HL-60/S4 treated with phorbol 12-myristate 13-acetate at 8.2 ng/mL for 4 days and 3 days (cell line): ENCODE data around the gene NELFA.

Source experiments
- in situ Hi-C: fragments of 300-500 bp; cut with MboI; formaldehyde crosslinking; loops from 2 replicates; pipeline ENCODE4 v1.15.0; 2022; ENCODE audit warnings: low sequenced_read_pairs

Gene NELFA

DNA sequence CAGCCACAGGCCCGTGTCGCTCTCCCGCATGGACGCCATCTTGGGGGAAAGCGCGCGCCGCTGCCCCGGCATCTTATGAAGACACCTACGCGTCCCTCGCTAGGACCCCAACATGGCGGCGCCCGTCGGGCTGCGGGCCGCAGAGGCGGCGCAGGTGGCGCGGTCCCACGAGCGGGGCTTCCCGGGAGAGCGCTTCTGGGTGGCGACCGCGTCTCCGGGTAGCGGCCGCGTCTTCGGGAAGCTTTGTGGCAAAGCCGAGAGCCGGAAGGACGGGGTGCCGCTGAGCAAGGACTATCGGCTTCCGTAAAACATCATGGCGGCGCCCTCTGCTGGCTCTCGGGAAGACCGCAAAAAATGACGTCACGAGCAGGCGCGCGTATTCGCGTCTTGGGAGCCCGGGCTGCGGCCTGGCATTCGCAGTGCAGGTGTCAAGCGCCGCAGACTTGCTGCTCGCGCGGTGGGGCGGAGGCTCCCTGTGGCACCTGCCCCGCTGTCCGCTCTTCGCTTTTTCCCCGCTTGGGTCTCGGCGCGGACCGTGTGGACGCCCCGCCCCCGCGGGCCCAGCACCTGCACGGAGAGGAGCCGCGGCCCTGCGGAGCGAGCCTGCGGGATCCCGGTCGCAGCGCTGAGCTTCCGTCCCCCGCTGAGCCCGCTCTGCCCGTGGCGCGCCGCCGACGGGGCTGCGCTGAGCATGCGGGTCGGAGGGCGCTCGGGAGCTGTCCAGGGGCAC is at the start of gene NELFA:
TSS of gene NELFA (minus strand) at position 54 of the 730 bp plus-strand sequence. CDS start at position 39, 15 bp downstream.
- in situ Hi-C loops = no loop called here

DNA sequence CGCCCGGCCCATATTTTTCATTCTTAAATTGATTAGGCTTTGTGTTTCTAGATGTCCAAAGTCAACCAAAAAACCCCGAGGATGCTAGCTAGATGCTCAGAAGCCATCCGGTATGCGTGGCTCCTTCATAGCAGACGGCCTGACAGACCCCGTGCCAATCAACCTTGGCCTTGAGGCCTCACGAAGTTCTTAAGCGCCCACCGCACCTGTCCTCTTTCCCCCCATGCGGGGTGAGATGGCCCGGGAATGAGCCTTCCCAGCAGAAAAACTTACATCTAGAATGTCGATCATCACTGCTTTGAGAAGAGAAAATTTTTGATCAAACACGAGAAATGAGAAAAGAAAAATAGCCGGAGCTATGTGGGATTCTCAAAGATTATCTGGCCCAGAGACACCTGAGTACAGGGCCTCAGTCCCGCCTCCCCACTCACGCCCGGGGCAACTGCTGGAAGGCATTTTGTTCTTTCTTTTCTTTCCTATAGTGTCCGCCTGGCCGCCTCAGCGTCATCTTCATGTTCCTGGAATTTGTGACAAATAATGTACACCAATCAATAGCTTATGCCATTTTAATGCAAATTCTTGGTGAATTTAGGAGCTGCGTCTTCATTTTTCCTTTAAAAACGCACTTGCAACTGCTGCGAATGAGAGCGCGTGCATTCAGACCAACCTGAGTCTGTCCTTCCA is 48.8 kb upstream of the NELFA start:
- in situ Hi-C loops = no loop called here

DNA sequence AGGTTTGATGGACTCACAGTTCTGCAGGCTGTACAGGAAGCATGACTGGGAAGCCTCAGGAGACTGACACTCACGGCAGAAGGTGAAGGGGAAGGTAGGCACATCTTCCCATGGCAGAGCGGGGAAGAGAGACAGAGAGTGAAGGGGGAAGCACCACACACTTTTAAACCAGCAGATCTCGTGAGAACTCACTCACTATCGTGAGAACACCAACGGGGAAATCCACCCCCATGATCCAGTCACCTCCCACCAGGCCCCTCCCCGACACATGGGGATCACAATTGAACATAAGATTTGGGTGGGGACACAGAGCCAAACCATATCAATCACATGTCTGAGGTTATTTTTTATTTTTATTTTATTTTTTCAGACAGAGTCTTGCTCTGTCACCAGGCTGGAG is 45.4 kb upstream of the NELFA start:
- in situ Hi-C loops = no loop called here

DNA sequence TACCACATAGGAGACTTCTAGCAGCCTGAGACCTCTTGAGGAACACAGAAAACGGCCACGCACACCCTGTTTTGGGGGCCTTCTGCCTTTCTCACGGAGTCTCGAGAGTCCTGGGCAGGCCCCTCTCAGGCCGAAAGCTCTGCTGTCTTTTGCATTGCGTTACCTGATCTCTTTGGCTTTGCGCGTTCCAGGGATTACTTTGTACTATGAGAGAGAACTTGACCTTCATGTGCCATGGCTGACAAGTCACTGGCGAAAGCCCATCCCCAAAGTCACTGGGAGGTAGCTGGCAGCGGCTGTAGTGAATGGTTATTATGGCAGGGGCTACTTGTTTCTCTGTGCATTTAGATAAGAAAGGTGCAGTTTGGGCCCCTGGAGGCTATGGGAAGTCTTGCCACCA is 42.3 kb upstream of the NELFA start:
- in situ Hi-C loops = no loop called here

DNA sequence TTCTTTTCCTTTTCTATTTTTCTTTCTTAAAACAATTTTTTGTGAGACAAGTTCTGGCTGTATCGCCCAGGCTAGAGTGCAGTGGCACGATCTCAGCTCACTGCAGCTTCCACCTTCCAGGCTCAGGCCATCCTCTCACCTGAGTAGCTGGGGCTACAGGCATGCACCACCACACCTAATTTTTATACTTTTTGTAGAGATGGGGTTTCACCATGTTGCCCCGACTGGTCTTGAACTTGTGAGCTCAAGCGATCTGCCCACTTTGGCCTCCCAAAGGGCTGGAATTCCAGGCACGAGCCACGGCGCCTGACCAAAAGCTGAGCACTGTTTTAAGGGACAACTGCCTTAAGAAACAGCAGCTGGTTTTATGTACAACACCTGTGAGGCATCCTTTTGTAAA is 41.0 kb upstream of the NELFA start:
- in situ Hi-C loops = no loop called here

DNA sequence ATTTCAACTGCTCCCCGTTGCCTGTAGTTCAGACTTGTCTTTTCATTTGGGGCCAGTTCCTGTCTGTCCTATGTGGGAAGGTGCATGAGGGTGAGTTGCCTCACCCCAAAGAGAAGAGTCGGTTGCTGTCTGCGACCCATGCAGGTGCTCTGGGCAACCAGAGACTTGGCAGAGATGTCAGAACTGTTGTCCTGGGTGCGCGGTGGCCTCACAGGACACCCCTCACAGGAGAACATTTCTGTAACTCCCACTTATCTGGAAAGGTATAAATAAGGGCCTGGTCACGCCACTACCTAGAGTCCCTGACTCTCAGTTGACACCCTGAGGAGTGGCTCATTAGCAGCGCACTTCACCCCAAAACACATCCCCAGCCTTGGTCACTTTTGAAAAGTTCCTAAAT is 40.6 kb upstream of the NELFA start:
- in situ Hi-C loops = no loop called here

DNA sequence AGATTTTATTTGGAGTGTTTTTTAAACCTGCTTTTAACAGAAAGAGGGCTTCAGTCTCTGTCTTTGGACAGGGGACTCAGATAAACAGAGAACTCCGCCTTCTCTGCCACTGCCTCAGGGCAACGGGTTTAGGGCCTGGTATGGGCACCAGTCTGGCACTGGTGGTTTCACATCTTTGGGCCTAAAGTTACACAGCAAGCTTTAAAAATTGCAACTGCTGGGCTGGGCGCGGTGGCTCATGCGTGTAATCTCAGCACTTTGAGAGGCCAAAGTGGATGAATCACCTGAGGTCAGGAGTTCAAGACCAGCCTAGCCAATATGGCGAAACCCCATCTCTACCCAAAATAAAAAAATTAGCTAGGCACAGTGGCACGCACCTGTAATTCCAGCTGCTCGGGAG is 40.1 kb upstream of the NELFA start:
- in situ Hi-C loops = no loop called here

DNA sequence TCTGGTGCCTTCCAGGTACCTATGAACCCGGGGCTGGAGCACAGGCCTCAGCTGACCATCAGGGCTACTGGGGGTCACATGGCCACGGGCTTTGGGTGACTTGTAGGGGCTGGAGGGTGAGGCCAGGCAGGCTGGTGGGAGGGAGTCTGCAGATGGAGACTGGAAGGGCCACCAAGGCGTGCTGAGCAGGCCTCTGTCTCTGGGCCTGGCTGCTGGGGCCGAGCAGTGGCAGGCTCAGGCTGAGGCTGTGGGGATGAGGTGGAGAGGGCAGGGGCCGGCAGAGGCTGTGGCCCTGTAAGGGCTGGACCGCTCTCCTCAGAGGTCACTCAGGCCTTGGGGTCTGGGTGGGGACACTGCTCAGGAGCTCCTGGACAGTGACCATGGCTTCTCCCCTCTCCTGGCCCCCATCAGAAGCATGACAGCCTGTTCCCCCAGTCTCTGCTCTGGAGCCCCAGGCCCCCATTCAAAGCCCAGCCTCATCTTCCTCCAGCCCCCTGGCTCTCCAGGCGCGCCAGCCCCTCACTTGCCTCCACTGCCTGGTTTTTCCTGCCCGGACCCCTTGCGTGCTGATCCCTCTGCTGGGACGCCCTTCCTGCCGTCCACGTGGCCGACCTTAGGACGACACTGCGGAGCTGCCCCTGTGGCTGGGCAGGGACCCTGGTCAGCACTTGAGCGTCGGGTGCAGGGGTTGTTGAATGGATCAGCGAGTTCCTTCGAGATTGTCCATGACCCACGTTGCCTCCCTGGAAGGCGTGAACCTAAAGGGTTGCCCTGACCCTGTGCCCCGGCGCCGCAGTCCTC is 39.2 kb upstream of the NELFA start:
- in situ Hi-C loops = no loop called here

DNA sequence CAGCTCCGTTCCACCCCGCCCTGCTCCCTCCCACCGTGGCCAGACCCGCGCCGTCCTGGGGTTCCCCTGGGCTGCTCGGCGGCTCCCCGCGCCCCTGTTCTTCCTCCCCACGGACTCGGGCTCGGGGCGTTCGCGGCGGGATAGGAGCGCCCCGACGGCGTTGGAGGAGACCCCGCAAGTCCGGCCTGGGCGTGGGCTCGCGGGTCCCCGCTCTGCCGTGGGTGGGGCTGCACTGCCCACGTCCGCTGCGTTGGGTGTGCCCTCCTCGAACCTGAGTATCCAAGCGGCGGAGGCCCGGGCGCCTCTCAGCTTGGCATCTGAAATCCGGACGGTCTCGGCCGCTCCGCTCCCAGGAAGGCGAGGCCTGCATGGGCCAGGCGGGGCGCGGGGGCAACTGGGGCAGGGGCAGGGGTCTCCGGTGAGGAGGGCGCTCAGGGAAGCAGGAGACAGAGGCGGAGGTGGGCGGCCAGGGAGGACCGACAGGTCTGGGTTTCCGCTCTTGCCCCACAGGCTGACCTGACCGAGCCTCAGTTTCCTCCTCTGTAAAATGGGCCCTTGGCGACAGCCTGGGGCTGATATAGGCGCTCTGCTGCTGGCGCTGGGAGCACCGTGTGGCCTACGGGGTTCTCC is 38.4 kb upstream of the NELFA start:
- in situ Hi-C loops = no loop called here

DNA sequence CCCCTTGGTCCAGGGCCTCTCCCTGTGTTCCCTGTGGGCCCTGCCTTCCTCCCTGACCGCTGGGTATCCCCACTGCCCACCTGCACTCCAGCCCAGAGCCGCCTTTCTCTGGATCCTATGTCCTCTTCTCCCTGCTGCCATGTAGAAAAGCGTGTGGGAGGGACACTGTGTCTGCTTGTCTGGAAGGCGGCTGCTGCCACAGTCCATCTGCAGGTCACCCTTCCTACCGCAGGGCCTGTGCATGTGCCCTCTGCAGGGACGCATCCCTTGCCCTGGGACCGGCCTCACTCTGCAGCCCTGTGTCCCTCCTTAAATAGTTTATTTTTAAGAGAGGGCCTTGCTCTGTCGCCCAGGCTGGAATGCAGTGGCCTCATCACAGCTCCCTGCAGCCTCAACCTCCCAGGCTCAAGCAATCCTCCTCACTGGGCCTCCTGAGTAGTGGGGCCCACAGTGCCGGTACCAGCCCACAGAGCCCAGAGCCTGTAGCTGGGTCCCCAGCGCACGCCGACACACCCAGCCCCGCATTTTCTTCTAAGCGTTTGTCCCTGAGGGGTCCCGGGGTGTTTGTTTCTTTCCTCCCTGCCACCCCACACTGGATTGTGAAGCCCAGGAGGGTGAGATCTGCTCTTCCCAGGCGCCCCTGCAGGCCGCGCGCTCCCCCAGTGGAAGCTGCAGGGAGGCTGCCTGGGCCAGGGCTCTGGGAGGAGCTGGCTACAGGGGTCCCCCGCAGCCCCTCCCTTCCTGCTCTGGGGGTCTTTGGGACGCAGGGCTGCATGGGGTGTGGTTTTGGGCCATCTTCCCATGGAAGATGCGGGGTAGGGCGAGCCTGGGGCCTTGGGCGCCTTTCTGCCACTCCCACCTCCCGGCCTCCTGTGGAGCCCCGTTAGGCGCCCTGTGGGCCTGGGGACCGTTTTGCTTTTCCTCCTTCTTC is 37.5 kb upstream of the NELFA start:
- in situ Hi-C loops = no loop called here

DNA sequence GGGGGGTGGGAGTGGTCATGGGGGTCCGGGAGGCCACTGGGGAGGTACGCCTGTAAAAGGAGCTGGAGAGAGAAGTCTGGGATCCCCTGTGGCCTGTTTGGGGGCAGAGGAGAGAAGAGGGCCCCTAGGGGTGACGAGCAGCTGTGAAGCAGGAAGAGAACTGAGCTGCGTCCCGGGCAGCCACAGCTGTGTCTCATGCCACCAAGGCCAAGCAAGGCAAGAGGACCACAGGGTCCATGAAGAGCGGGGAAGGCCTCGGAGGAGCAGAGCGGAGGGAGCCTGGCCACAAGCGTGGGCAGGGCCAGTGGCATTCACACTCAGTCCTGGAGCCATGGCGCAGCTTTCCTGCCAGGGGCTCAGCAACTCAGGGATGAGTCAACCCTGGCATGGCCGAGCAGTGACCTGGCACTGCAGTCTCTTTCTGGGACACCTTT is 36.8 kb upstream of the NELFA start:
- in situ Hi-C loops = no loop called here

DNA sequence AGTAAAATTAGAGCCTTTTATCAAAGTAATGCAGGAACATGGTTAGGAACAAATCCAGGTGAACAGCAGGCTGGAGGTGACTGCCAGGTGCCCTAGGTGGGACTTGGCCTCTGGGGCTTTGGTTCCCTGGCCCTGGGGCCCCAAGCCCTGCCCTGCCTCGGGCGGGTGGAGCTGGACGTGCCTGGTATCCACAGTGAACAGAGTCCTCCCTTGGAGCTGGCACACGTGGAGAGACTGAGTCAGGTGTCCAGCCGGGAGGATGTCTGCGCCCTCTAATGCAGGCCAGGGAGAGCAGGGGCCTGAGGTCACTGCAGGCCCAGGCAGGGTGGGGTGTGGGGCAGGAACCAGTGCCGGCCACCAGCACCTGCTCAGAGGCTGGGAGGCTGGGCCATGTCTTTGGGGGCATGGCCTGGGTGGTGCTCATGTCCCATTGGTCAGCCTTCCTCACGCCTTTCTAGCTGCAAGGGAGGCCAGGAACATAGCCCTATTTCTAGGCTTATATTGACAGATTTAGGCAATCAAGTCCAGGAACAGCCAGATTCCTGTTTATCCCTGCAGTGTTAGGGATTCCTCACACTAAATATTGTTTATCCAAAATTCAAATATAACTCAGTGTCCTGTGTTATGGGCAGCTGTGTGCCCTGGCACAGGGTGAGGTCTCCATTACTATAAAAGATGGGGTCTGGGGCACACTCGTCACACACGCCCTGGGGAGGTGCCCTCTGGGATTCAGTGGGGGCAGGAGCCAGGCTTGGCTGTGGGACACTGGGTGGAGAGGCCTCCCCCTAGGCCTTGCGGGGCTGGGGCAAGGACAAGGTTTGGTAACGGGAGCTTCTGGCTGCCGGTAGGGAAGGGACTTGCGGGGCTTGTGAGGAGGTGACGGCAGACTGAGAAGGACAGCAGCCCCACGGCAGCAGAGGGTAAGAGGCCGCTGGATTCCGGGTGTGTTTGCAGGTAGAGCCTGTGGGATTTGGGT is 36.1 kb upstream of the NELFA start:
- in situ Hi-C loops = no loop called here

DNA sequence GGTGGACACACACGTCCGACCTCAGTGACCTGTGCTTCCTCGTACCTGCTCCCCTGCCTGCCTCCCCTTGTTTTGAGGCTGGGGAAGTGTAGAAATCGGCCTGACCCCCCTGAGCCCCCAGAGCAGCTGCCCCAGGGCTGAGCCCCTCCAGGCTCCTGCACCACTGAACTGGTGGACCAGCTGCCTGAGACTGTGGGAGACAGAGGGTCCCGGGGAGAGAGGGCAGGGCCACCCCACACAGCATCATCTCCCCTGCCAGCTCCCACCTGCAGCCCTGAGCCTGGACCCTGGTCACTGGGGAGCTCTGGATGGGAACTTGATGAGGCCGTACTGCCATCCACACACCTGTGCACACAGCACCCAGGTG is 35.3 kb upstream of the NELFA start:
- in situ Hi-C loops = no loop called here

DNA sequence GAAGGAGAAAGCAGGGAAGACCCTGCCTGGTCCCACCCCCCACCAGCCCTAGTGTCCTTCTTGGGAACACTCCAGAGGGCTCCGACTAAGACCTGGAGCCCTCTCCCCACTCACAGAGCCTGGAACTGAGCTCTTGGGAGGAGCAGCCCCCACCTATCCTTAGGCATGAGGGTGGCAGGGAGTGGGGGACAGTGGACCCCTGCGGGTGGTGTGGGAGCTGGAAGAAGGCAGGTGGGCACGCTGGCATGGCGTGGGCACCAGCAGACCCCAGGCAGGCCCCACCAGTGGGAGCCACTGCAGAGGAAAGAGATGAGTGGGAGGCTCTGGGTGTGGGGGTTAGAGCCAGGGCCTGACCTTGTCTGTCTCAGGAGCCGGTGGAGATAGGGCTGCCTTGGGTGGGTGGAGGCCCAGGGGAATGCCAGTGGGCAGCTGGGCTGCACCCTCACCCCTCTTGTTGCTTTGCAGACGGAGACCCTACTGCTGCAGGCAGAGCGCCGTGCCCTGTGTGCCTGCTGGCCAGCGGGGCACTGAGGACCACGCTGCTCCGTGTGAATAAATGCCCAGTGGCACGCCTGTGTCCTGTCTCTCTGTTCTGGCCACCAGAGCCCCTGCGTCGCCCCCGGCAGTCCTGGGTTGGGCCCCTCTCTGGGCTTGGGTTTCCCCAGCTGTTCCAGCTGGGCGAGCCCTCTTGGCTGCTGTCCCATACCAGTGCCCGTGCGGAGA is 34.8 kb upstream of the NELFA start:
- in situ Hi-C loops = no loop called here

DNA sequence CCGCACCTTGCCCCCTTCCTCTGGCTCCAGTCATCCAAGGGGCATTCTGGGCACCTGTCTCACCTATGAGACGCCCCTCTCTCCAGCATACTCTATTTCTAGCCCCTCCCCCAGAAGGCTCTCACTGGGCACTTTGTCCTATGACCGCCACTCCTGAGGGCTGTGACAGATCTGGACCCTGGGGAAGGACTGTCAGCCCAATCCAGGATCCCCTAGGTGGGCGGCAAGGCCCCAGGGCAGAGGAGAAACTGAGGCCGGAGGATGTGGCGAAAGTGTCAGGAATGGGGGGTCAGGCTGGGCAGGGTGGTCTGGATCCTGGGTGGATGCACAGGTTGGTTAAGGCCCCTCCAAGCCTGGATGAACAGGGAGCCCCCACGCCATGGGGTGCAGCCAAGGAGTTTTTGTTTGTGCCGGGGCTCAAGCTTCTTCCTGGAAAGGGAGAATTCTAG is 34.2 kb upstream of the NELFA start:
- in situ Hi-C loops = no loop called here

DNA sequence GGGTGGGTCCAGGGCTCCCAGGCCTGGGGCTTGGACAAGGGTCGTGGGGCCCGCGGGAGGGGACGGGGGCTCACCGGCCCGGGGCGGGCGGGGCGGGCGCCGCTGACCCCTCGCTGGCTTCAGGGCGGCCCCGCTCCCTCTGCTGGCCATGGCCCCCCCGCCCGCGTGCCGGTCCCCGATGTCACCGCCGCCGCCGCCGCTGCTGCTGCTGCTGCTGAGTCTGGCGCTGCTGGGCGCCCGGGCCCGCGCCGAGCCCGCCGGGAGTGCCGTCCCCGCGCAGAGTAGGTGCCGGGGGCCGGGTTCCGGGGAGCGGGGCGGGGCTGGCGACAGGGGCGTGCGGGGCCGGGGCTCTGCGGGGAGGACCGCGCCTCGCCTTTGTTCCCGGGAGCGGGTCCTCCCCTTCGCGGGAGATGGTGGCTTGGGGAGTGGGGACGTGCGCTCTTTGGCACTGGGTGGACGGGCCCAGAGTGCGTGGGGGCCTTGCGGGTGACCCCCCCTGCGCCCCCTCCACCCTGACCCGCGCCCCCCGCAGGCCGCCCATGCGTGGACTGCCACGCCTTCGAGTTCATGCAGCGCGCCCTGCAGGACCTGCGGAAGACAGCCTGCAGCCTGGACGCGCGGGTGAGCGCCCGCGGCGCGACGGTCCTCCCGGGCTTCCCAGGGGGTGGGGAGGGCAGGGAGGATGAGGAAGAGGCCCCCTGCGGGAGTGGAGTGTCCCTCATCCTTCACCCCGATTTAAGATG is 33.6 kb upstream of the NELFA start:
- in situ Hi-C loops = no loop called here

DNA sequence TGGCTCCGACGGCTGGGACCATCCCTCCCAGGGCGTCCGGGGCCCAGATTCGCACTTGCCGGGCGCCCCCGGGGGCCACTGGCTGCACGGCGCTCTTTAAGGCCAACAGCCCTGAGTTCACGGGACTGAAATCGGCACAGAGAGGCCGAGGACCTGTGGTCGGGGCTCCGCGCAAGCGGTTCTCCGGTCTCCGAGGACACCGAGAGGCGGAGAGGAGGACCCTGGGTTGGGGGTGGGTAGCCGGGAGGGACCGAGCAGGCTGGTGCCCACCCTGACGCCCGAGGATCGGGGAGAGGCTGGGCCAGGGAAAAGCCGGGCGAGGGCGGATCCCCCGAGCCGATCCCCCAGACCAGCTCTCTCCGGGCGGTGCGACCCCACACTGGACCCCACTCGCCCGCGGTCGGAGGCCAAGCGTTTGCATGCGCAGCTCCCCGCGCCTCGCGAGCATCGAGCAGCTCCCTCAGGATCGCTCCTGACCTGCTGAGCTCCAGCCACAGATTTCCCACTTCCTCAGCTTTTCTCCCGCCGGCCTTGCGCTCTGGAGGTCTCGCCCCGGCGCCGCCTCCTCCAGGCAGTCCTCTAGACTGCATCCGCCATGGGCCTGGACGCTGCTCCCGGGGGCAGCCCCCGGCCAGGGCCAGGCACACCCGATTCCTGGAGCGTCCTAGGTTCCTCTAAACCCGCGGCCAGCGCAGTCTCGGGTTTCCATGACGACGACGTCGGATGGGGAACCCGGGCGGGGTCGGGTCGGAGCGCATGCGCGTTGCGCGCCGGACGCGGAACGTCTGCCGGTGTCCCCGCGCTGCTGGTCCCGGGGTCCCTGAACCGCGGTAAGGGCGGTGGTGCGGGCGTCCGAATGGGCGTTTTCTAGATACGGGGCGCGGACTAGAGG is 32.7 kb upstream of the NELFA start:
- in situ Hi-C loops = no loop called here
